ENCODE measurements around the gene SYCP2. TPM values are rescaled to one million over a fixed set of nuclear protein-coding genes. Genes with fewer than 3 reads are reported as not detected.

The SYCP2 gene
- polyA plus RNA-seq, 1 donor (not counting 4 experiments of a cell fraction or from before 2014, with no cell fraction given): 0.12 TPM

GRCh38 chr20:59912609-59913008 lies 20.8 kb downstream of the SYCP2 start:
- no peak overlapping the region for H3K4me3 ChIP-seq (ENCODE audit: control insufficient read depth in 2 of 3, extremely low read depth in 1 of 3, insufficient read depth in 2 of 3, low read depth in 1 of 3, low read length in 3 of 3)
- no peaks in the 10 kb centered on the region for H3K4me1 ChIP-seq (ENCODE audit: control insufficient read depth, extremely low read depth, insufficient read depth, low read length)
- no peak for DNase-seq (ENCODE audit: low read depth, low spot score)
- TF ChIP-seq EZH2 (IDR thresholded peaks at IDR 0.05; ENCODE audit: low read length) (no peak), CTCF (optimal IDR thresholded peaks at IDR 0.05 in 1 of 3, IDR thresholded peaks at IDR 0.05 in 1 of 3, conservative IDR thresholded peaks at IDR 0.05 in 1 of 3; ENCODE audit: extremely low read depth in 1 of 3, insufficient read depth in 2 of 3, low read length in 3 of 3) (no peak)
- H3K9me1 ChIP-seq (ENCODE audit: control insufficient read depth, extremely low read depth, insufficient read depth, low read length): no peaks in the 10 kb centered on the region
- no peak overlapping the region for H3K27ac ChIP-seq (ENCODE audit: control insufficient read depth, insufficient read depth, low read length)
- H2AFZ ChIP-seq (ENCODE audit: control insufficient read depth, low read length): no peak overlapping the region
- H3K36me3 ChIP-seq (ENCODE audit: control insufficient read depth in 2 of 2, extremely low read depth in 1 of 2, insufficient read depth in 2 of 2, low read length in 2 of 2): no peaks in the 10 kb centered on the region
- no peak for FAIRE-seq
- dilution Hi-C loops (cut with MboI; ENCODE audit: extremely low pct_ligation_motif_present, low sequenced_read_pairs): no loop called here
- H3K4me2 ChIP-seq (ENCODE audit: control insufficient read depth, extremely low read depth, insufficient read depth, low read depth, low read length): no peak overlapping the region
- no peaks in the 10 kb centered on the region for H3K27me3 ChIP-seq (ENCODE audit: control insufficient read depth, extremely low read depth, insufficient read depth, low read length)
- no peaks in the 10 kb centered on the region for H4K20me1 ChIP-seq (ENCODE audit: control insufficient read depth, extremely low read depth, insufficient read depth, low read length)
- no peaks in the 10 kb centered on the region for H3K79me2 ChIP-seq (ENCODE audit: control insufficient read depth, insufficient read depth, low read length)
- H3K9me3 ChIP-seq (ENCODE audit: control insufficient read depth, low read depth, low read length): no peaks in the 10 kb centered on the region
- H3K9ac ChIP-seq (ENCODE audit: control insufficient read depth, extremely low read depth, insufficient read depth, low read length): no peak overlapping the region

- Histone ChIP-seq H4K20me1 (ENCODE audit: control insufficient read depth, extremely low read depth, insufficient read depth, low read length) (no peaks in the 10 kb centered on the region), H3K27ac (ENCODE audit: control insufficient read depth, insufficient read depth, low read length) (no peak overlapping the region), H3K9me1 (ENCODE audit: control insufficient read depth, extremely low read depth, insufficient read depth, low read length) (no peaks in the 10 kb centered on the region), H3K36me3 (ENCODE audit: control insufficient read depth in 2 of 2, extremely low read depth in 1 of 2, insufficient read depth in 2 of 2, low read length in 2 of 2) (no peaks in the 10 kb centered on the region), H3K27me3 (ENCODE audit: control insufficient read depth, extremely low read depth, insufficient read depth, low read length) (no peaks in the 10 kb centered on the region), H3K4me1 (ENCODE audit: control insufficient read depth, extremely low read depth, insufficient read depth, low read length) (no peaks in the 10 kb centered on the region), H3K4me3 (ENCODE audit: control insufficient read depth in 2 of 3, extremely low read depth in 1 of 3, insufficient read depth in 2 of 3, low read depth in 1 of 3, low read length in 3 of 3) (no peak overlapping the region), H3K4me2 (ENCODE audit: control insufficient read depth, extremely low read depth, insufficient read depth, low read depth, low read length) (no peak overlapping the region), H3K9ac (ENCODE audit: control insufficient read depth, extremely low read depth, insufficient read depth, low read length) (no peak overlapping the region), H3K79me2 (ENCODE audit: control insufficient read depth, insufficient read depth, low read length) (no peaks in the 10 kb centered on the region), H3K9me3 (ENCODE audit: control insufficient read depth, low read depth, low read length) (no peaks in the 10 kb centered on the region), H2AFZ (ENCODE audit: control insufficient read depth, low read length) (no peak overlapping the region)
- DNase-seq (ENCODE audit: low read depth, low spot score): no peak
- dilution Hi-C loops (cut with MboI; ENCODE audit: extremely low pct_ligation_motif_present, low sequenced_read_pairs): no loop called here
- TF ChIP-seq EZH2 (IDR thresholded peaks at IDR 0.05; ENCODE audit: low read length) (no peak), CTCF (optimal IDR thresholded peaks at IDR 0.05 in 1 of 3, IDR thresholded peaks at IDR 0.05 in 1 of 3, conservative IDR thresholded peaks at IDR 0.05 in 1 of 3; ENCODE audit: extremely low read depth in 1 of 3, insufficient read depth in 2 of 3, low read length in 3 of 3) (no peak)
- FAIRE-seq: no peak
Measured at GRCh38 chr20:59911041-59911440, 22.4 kb downstream of the SYCP2 start.

Data from keratinocyte (primary cell).